Suprapubic skin (tissue), 4 donors: ENCODE measurements around the gene TMEM131.

ENCODE experiments used
- EP300 ChIP-seq: sonication (generic); formaldehyde crosslinking; IDR thresholded peaks from one replicate; pipeline ENCODE4 v1.6.1; 2017; ENCODE audit warnings: antibody characterized with exemption
- POLR2A ChIP-seq, 2 donors: fragments of 450-650 bp; IDR thresholded peaks; one replicate each; pipeline ENCODE4 v1.6.1; 2017; ENCODE audit warnings: antibody characterized with exemption in 2 of 2, mild to moderate bottlenecking in 2 of 2, moderate library complexity in 2 of 2
- POLR2AphosphoS5 ChIP-seq, 3 donors: sonication (generic); formaldehyde crosslinking; IDR thresholded peaks; one replicate each; pipeline ENCODE4 v1.6.1; 2017; ENCODE audit warnings: antibody characterized with exemption in 3 of 3
- TF ChIP-seq, protein P1 (sequence below), 2 donors: fragments of 200-600 bp in 1 of 2; fragments of 450-650 bp in 1 of 2; sonication (generic) in 1 of 2; IDR thresholded peaks; one replicate each; pipeline ENCODE4 v1.5.1; 2016 to 2019; ENCODE audit warnings: antibody characterized with exemption in 2 of 2, mild to moderate bottlenecking in 1 of 2, moderate library complexity in 1 of 2

DNA sequence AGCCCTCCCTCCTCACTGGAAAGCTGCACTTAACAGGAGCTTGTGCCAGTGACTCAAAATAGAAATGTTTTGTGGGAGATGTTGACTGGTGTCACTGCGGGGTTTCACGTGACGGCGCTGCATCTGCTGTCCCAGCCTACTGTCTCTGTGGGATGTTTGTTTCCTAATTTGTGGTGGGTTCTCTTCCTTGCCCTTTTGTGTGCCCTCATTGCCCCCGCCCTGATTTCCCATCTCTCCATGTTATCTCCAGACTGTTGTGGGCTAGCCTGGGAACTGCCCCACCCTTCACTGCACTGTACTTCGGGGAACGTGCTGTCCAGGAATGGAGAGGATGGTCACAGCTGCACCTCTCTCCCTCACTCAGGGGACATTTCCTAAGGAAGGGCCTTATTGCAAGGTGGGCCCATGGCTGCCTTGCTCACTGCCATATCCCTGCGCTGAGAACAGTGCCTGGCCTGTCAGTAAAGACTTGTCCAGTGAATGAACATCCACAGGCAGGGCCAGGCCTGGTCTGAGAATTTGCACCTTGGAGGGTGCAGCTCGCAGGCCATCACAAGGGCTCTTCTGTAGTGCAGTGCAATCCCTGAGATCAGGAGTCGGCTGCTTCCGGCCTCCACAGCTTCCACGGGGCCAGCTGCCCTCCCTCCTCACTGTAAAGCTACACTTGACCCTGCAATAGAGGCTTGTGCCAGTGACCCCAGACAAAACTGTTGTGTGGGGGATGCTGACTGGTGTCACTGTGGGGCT lies 264.3 kb downstream of the TMEM131 start:
- TF ChIP-seq, protein P1, sequence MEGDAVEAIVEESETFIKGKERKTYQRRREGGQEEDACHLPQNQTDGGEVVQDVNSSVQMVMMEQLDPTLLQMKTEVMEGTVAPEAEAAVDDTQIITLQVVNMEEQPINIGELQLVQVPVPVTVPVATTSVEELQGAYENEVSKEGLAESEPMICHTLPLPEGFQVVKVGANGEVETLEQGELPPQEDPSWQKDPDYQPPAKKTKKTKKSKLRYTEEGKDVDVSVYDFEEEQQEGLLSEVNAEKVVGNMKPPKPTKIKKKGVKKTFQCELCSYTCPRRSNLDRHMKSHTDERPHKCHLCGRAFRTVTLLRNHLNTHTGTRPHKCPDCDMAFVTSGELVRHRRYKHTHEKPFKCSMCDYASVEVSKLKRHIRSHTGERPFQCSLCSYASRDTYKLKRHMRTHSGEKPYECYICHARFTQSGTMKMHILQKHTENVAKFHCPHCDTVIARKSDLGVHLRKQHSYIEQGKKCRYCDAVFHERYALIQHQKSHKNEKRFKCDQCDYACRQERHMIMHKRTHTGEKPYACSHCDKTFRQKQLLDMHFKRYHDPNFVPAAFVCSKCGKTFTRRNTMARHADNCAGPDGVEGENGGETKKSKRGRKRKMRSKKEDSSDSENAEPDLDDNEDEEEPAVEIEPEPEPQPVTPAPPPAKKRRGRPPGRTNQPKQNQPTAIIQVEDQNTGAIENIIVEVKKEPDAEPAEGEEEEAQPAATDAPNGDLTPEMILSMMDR (IDR thresholded peaks at IDR 0.05) = no peak
- no peak for TF ChIP-seq POLR2A (IDR thresholded peaks at IDR 0.05)
- no peak for TF ChIP-seq EP300
- no peak for TF ChIP-seq POLR2AphosphoS5 (IDR thresholded peaks at IDR 0.05)
